ENCODE measurements around the gene SNX3.

GRCh38 chr6:108268845-108269244 is 8.0 kb upstream of the SNX3 start:
- TF ChIP-seq CTCF (conservative IDR thresholded peaks at IDR 0.05 in 1 of 2, IDR thresholded peaks at IDR 0.05 in 1 of 2; ENCODE audit: extremely low read depth in 1 of 2, insufficient read depth in 1 of 2, low read depth in 1 of 2, low read length in 2 of 2) (no peak), EZH2 (IDR thresholded peaks at IDR 0.05; ENCODE audit: borderline replicate concordance, low read length) (no peak)

Data from mammary epithelial cell (primary cell).